SU-DHL-6 (cell line): ENCODE measurements around the gene DIP2C.
"Not testable (repeated sequence)": the region's sequence is repeated elsewhere in the genome, so short reads cannot be mapped to it uniquely, and the experiment has no call there.

ENCODE experiments used
- CTCF ChIP-seq: fragments of 200-600 bp; sonication (generic); IDR thresholded peaks from one replicate; pipeline ENCODE4 v1.5.1; 2017; ENCODE audit warnings: antibody characterized with exemption, mild to moderate bottlenecking, low read length, moderate library complexity; ENCODE audit not compliant: insufficient read depth, poor library complexity, severe bottlenecking
- EZH2phosphoT487 ChIP-seq: fragments of 200-600 bp; sonication (generic), shearing (Covaris generic); conservative IDR thresholded peaks from 2 replicates; pipeline ENCODE4 v1.6.1; 2018; ENCODE audit warnings: mild to moderate bottlenecking, antibody characterized with exemption, low read length, moderate library complexity, mixed read lengths

GRCh38 chr10:347774-348173, 341.7 kb downstream of the DIP2C start:
- TF ChIP-seq CTCF, EZH2phosphoT487: not testable (repeated sequence)
